HG03103 (cell line): Measurements from ENCODE around the gene OLFML1.

Source experiments
- ATAC-seq: cut with Tn5 transposase; IDR thresholded peaks from one replicate; pipeline ENCODE4 v1.9.1; 2021; ENCODE audit warnings: low read depth; ENCODE audit not compliant: unreplicated experiment

Gene OLFML1

DNA sequence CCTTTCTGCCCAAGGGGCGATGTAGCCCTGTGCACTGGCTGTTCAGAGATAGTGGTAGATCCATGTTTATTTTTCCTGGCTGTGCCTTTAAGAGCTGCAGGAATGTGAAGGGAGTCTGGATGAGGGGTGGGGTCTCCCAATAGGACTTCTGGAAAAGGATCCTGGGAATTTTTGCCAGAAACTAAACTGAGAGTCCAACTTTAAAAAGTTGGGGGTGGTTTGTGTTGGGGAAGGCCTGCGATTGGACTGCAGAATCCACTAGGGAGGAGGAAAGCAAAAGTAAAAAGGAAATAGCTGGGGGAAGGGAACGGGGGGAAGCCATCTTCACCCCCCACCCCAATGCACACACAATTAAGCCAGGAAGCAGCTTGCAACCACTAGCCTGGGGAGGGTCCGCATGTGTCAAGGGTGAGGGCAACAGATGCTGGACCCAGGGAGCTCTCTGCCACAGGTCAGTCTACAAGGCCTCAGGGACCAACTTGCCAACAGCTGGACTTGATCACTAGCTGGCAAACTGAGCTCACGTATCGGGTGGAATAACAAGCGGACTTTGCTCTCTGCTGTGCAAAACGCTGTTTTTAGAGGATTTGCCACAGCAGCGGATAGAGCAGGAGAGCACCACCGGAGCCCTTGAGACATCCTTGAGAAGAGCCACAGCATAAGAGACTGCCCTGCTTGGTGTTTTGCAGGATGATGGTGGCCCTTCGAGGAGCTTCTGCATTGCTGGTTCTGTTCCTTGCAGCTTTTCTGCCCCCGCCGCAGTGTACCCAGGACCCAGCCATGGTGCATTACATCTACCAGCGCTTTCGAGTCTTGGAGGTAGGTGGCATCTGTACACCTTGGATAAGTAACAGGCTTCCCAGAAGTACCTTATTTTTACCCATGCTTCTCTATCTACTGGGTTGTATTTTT, at the start of gene OLFML1:
OLFML1 (plus strand) TSS at position 321 of the 912 bp plus-strand sequence; CDS start at position 691, 370 bp downstream.
- no peak for ATAC-seq

DNA sequence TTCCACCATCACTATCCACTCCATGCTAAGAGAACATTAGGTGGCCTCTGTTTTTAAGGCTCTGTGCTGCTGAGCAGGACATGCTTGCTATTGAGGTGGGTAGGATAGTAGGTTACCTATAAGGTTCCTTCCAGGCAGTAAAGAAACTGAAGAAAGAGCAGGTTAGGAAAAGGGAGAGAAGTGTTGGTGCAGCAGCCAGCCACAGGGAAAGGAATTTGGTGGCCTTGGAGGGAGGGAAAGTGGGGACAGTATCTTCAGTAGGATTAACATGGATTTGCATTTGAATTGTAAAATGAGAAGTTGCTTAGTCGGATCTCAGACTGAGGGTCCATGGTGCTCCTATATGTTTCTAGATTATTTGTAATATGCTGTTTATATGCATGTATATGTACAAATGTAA, 49.2 kb upstream of the OLFML1 start:
- no peak for ATAC-seq

DNA sequence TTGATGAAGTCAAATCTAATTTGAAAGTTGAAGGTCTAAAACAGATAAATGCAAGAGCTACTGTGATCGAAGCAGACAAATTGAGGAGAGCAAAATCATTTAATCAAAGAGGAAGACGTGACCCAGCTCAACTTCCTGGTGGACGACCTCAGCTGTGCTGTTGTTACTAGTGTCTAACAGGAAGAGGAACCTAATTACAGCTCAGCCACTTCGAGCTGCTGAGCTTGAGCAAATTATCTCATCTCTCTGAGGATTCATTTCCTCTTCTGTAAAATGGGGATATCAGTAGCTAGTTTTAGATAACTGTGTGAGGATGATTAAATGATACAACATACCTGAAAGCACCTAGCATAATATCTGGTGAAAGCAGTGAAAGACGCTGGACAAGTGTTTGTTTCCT, 48.6 kb upstream of the OLFML1 start:
- ATAC-seq = peak; percentile 92

DNA sequence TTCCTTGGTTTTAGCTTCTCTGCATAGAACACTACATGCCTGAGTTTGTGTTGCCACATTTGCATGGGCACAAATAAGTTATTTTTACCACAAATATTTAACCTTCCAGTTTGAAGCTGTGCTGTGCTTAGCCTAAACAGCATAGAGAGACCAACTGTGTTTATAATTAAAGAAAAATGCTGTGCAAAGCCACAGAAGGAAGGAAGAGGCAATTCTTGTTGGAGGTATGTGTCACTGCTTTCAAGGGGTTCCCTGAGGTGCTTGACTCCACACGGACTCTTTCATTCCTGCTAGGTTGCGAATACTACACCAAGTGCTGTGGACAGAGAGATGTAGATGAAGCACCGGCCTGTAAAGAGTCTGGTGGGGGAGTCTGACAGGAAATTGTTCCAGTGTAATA, 47.6 kb upstream of the OLFML1 start:
- ATAC-seq = no peak

DNA sequence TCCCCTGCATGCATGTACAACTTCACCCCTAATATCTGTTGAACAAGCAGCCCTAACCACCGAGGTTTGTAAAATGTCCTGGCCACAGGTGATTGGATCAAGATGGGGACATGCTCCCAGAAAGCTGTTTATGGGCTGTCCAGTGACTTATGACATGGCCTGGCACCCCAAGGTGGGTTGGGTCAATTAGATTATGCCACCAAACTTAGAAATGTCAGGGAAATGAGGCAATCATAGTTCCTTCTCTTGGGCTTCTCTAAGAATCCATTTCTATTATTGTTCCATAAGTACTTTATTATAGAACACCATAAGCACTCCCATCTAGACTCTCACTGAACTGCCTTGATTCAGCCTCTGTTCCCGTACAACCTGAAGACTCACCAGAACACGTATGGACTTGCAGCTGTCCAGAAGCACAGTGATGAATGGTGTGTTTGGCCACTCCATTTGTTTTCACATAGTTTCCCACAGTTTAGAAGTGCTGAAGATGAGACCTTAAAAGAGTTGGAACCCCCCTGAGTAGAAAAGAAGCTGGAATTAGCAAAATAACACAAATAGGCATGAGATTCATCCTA, 45.5 kb upstream of the OLFML1 start:
- no peak for ATAC-seq

DNA sequence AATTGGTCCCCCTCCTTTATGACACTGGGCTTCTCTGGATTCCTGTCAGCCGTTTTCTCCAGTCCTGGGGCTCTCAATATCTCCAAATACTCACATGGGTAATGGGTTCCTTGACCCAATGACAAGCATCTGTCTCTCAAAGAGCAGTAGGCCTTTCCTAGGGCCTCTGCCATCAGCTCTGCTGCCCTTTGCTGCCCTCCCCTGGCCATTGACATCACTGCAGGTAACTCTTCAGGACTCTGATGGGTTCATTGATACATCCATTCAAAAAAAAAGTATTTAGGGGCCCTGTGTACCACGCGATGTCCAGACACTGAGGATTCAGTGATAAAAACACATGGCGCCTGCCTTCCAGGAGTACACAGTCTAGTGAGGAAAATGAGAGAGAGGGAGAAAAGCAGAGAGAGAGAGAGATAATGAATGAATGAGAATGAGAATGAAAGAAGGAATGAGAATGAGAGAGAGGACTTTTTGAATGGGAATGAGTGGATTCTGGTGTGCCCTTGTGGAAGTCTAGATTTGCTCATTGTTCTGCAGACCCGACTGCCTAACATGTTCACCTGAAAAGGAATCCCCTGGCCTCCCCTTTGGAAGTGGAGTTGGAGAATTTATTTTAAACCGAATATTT, 42.6 kb upstream of the OLFML1 start:
- ATAC-seq = peak; percentile 76

DNA sequence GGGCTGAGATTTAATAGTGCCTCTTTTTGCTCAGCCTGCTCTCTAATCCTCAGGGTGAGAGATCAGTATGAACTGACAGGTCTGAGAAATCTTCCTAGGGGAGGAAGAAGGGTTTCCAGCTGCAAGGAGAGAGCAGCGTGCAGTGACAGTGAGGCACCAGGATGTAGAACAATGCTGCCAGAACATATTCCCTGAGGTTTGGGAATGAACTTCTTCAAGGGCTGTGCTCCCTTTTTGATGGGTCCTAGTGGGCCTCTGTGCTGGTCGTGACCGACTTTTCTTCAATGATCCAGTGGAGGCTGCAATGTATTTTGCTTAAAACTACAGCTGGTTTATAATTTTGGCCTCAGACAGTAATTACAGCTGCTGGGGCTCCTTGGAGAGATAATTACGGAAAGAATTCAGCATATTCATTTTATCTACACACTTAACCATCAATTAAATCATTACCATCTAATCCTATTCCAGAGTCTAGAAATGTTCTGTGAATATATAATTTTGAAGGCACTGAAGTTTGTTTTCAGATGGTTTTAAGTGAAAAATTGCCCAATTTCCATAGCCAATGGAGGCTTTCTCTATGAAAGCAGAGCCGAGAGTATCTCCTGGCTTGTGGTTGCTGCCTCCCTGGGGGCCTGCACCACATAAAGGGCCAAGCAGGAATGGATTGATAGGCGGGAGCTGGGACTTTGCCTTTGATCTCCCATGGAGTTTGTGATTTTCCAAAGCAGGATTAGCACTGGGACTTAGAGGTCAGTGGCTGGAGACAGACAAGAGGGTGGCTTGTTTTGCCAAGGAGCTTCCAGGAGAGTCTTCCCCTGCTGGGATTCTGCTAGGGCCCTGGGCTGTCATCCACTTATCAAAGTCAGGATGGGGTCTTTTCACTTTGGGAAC, 41.0 kb upstream of the OLFML1 start:
- ATAC-seq = no peak

DNA sequence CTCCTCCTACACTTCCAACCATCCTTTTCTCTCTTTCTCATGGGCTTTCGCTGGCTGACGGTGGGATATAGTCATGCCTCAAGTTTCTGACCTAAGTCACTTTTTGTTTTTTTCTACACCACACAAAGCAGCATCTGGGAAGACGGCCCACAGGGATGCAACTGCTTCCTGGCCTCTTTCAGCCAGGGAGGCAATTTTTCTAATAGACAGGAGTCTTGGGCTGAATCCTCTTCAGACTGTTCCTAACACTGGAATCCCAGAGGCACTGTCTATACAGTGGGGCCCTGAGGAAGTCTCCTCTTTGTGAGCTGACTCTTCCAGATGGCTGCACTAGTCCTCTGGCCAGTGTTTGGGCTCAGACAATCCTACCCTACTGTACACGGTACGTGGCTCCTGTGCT, 39.7 kb upstream of the OLFML1 start:
- ATAC-seq = no peak

DNA sequence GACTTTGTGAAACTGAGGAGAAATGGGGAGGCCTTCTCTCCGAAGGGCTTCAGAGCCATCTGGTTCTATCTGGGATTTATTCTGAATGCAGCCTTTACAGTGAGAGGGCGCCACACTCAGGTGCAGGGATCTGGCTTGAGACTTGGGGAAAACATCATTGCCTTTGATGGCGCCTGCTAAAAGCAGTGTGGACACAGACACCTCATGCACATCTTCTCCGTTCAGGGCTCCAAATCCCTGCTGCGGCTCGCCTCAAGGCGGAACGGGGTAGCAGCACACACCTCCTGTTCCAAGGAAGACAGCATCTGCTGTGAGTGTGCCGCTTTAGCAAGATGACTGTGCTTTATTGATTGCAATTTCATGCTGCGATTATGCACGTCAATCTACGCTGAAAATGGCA, 37.1 kb upstream of the OLFML1 start:
- no peak for ATAC-seq

DNA sequence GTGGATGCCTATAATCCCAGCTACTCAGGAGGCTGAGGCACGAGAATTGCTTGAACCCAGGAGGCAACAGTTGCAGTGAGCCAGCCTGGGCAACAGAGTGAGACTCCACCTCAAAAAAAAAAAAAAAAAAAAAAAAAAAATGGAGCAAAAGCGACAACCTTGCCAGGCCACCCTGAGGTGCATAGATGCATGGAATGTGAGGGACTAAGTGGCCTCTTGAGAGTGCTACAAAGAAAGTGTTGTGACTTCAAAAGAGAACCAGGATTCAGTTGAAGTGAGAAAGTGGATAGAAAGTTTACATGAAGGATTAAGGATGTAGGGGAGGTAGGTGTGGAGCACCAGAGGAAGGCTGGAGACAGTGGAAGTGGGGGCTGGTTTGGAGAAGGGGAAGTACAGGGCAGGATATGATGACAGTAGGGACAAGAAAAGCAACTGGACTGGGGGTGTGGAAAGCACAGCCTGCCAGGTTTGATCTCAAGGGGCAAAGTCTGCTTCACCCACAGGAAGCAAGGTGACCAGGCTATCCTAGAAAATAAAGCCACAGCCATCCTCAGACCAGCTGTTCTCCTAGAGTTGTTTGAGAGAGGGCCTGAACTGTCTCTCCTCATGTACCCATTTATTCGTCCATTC, 36.0 kb upstream of the OLFML1 start:
- ATAC-seq = no peak

DNA sequence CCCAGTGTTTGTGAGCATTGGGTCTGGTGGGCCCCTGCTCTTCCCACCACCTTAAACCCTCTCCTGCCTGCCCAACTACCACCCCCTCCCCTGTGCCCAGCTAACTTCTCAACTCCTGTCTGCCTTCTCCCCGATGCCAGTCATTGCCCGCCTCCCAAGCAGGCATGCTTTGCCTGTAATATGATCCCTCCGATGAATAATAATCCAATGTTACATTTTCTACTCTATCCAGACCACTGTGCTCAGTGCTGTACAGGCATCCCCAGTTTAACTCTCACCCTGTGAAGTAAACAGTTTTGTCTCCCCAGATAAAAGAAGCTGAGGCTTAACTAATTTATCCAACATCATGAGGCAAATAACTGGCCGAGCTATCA, 35.5 kb upstream of the OLFML1 start:
- ATAC-seq = no peak

DNA sequence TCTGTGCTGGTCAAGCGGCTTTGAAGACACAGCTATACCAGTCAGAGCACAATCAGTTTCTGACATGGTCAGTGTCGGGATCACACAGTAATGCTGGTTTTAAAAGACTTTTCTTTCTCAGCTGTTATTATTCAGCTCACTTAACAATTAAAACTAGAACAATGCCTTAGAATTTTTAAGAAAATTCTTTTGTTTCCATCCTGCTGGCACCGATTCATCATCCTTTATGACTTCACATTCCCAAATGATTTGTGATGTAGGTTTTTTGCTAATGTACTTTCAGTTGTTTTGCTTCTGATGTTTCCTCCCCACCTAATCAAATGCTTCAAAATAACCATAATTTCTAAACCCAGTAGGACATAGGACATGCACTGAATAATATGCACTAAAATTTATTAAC, 34.5 kb upstream of the OLFML1 start:
- ATAC-seq = no peak

DNA sequence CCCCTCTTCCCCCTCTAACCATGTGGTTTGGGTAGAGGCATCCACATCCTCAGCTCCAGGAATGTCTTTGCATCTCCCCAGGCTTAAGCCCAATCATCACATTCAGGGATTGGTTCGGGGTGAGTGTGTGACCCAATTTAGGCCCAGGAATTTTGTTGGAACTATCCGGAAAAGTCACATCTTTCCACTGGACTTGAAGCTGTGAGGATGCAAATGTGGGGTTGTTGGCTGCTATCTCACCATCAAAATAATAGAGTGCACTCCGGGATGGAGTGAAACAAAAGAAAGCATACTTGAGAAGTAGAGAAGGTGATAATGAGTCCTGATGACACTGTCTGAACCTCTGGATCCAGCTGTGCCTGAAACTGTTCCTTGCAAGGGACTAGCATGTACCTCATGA, 33.8 kb upstream of the OLFML1 start:
- ATAC-seq = no peak

DNA sequence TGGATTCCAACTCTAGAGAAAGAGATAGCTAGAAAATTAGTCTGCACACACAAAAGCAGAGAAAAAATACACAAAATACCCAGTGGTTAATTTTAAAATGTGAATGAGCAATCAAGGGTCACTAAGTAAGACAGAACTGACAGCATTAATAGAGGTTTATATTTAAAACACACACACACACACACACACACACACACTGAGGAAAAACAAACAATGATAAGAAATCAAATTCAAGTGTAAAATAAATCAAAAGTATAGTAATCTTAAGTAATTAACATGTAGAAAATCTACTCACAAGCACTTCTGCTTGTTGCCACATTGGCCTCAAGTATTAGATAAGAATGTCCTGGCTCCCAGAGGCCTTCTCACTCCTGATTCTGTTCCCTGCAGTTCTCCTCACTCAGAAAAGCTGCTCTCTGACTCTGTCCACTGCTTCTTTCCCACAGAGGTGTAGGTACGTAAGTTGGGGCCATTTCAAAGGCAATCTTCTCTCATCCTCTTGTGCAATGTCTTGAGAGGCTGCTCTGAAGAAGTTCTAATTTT, 33.3 kb upstream of the OLFML1 start:
- no peak for ATAC-seq

DNA sequence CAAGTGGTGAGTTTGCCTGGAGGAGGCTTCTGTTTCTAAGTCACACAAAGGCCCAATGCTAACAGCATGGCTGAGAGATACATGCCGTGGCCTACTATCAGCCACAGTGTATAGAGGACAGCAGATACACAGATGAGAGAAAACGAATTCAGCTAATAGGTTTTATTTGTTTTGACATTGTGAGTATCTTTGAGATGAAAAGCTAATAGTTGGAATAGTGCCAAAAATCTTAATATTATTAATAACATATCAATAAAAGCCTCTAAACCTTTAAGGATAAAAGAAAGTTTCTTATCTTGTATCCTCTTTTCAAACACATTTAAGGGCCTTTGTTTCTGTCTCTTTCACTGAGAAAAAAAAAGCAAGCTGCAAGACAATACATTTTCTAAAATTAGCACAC, 30.5 kb upstream of the OLFML1 start:
- no peak for ATAC-seq

DNA sequence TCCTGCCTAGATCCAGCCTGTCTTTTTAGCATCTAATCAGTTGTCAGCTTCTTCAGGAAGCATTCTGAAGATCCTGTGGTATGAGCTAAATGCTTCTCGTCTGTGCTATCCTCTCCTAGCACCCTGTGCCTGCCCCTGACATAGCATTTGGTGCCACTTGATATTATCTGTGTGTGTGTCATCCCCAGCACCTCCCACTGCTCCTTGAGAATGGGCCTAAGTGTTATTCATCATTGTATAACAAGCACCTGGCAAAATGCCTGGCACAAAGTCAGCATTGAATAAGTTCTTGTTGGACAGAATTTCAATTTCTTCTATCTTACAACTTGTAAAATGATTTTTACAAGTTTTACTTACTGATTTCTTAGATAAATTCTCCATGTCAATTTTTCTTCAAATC, 28.1 kb upstream of the OLFML1 start:
- ATAC-seq = no peak

DNA sequence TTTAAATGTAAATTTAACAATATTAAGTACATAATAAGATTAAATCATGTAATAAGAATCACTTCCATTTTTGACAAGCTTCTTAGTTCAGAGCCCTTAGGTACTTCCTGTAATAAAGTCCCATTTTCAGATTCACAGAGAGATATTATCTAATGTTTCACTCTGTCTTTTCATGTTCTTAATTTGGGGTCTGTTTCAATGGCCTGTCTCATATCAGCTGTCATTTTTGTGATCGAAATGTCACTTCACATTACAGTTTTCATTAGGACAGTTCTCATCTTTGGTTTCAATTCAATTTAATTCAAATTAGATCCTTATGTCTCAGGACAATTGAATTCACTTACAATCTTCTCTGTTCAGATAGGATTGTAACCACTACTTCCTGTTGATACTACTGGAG, 22.6 kb upstream of the OLFML1 start:
- ATAC-seq = no peak

DNA sequence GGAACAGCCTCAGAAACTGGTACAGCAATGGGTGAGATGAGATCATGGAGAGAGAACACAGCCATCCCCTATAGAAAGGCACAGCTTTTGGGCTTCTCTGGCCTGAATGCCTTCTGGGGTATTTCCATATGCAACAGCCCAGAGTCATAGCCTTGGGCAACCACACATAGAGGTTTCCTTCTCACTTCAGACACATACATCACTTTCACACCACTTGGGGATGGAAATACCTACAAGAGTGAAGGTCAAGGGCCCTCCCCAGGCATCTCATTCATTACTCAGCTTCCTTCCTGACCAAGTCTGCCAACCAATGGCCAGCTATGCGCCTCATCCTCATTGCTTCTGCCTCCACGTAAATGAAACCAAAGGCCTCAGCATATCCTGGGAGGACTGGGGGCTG, 17.7 kb upstream of the OLFML1 start:
- no peak for ATAC-seq

DNA sequence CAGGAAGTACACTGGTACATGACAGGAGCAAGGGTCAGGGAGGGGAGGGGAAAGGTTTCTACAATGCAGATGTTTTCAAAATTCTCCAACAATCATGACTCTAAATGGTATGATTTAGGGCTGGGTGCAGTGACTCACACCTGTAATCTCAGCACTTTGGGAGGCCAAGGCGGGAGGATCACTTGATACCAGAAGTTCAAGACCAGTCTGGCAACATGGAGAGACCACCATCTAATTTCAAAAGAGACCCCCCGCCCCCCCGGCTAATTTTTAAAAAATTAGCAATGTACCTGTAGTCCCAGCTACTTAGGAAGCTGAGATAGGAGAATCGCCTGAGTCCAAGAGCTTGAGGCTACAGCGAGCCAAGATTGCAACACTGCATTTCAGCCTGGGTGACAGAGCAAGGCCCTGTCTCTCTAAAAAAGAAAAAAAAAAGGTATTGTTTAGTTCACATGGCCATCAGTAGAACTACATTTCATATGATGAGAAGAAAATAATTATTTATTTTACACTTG, 15.9 kb upstream of the OLFML1 start:
- ATAC-seq = no peak

DNA sequence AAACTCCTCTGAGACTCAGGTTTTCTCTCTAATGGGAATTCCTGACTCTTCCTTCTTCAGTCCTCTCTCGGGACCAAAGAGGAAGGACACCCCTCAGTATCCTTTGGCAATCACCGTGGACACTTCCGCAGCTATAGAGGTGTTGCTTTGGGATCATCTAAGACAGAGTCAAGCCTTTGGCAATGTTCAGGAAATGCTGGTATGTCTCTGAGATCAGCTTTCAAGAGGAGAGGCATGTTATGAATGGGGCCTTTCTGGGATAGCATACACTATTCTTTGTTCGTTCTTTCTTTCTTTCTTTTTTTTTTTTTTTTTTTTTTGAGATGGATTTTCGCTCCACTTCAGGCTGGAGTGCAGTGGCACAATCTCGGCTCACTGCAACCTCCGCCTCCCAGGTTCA, 14.2 kb upstream of the OLFML1 start:
- no peak for ATAC-seq
